CD4-positive, alpha-beta T cell treated with Interleukin-17A for 1 hour (primary cell): Measurements from ENCODE around the gene SPART.
"Not testable (repeated sequence)": the region's sequence is repeated elsewhere in the genome, so short reads cannot be mapped to it uniquely, and the experiment has no call there.

ENCODE experiments used
- DNase-seq: peaks from one replicate; pipeline ENCODE4 v3.0.0-alpha.2; 2020

Gene SPART

DNA sequence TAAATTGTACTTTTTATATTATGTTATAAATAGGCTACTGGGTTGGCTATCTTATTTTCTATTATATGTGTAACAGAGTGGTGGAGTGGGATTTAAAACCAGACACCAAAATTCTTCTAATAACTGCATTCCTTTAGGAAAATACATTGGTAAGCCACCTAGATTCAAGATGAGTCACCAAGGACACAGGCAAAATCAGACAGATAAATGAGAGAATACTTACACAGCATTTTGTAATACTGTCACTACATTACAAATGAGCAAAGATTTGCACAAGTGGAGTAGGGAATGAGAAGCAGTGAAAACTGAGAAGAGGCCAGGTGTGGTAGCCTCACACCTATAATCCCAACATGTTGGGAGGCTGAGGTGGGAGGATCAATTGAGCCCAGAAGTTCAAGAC lies 6.2 kb upstream of the SPART start:
- no peak for DNase-seq

- DNase-seq = no peak
Observed at GRCh38 chr13:36347531-36348210, 1.5 kb upstream of the SPART start.

DNA sequence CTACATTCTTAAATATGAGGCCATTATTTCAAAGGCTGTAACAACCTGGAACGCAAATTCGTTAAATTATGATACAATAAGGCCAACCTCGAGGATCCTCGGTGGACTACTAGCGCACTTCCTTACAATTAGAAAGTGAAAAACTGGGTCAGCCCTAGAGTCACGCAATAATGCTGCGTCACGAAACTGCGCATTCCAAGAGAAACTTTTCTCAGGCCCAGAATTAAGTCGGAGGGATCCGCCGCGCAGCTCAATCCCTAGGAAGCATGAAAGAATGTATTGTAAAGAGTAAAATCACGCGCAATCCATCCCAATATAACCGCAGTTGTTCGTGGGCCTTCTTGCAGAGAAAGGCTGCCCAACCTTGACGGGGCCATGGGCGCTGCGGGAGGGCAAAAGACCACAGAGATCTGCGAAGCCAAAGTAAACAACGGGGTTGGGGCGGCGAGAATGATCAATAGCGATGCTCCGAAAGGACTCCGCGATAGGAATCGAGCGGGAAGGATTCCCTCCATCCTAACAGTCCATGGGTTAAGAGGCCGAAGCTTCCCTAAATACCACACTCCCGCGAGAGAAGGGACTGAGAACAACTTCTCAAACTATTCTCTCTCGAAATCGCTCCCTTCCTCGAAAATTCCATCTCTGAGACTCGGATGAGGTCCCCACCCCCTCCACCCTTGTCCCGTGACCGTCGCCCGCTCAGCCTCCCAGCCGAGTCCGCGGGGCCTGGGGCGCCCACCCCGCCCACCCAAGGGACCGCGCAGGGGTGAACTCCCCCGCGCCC lies 564 bp downstream of the SPART start:
- DNase-seq = peak; percentile 69

DNA sequence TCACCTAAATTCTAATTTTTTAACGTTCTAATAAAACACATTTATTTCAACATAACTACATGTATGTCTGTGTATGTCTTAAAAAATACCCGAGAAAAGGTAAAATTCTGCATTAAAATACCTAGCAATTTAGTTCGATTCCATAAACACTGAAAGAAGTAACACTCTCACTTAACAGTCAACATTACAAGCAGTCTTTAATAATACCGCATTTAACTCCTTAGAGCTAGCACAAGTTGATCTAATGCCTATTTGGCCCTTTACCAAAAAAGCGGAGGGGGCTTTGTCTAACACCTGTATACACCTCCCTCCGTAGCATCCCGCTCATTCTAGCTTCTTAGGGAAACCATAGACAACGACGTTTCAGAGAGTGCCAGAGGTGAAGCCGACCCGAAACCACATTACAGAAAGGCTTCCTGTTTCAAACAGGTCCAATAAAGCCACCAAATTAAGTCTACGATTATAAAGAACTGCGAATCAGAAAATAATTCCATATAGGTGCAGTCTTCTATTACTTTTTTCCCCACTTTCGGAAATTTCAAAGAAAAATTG lies 1.2 kb downstream of the SPART start:
- DNase-seq = peak; percentile 53

DNA sequence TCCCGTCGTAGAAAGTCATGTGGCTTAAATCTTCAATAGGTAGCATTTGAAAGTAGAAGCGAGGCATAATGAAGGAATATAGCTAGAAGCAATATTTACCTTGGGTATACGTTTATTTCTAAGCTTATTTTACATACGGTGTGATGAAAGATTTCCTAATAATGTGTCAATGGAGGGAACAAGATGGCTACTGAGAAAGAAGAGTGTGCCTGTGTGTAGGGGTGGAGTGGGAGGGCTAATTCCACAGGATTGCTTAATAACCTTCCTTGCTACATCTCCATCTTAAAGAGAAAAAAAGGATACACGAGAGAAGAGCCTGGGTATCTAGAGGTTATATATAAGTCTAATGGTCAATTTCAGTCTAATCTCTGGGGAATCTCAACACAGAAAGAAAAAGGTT lies 2.0 kb downstream of the SPART start:
- DNase-seq = no peak

GRCh38 chr13:36343766-36344165 lies 2.4 kb downstream of the SPART start:
- DNase-seq = no peak

DNA sequence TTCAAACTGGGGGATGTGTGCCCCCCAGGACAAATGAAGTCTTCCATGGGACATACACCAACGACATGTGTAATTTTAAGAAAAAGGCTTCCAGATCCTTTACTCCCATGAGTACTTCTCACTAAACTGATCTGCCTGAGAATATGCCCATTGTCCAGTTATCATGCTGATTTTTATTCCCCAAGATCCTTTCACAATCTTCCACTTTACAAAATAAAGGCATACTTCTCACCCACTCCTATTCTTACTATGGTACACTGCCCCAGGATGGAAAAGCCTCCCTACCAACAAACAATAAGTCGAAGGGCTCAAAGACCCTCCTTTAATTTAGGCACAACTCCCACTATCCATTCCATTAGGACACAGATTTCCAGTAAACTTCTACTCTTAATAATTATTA lies 3.5 kb downstream of the SPART start:
- DNase-seq = no peak

DNA sequence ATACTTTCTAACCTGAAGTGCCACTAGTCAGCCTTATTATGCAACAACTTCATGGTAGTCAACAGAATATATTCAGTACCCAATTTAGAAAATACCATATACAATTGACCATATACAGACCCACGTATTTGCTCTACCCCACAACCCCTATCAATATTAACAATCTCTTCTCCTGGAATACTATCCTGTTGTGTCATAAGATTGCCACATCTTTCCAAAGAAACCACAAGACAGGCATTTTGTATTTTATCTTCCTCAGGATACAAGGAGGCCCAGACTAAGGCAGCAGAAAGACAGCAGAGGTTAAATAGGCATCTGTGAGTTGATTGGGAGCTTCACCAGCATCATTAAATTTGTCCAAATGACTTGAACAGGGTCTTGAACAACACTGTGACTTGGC lies 4.5 kb downstream of the SPART start:
- DNase-seq = no peak

DNA sequence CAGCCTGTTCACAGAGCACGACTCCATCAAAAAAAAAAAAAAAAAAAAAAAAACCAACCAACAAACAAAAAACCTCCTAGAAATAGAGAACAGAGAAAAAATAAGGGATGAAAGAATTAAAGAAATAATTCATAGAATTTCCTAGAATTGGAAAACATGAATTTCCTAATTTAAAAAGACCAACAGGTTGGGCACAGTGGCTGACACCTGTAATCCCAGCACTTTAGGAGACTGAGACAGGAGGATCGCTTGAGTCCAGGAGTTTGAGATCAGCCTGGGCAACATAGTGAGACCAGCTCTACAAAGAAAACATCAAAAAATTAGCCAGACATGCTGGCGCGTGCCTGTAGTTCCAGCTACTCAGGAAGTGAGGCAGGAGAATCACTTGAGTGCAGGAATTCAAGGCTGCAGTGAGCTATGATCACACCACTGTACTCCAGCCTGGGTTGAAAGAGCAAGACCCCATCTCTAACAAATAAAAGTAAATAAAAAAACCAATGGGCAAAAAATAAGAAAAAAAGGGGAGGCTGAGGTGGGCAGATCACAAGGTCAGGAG lies 6.5 kb downstream of the SPART start:
- DNase-seq = no peak

GRCh38 chr13:36337938-36338641 lies 8.1 kb downstream of the SPART start:
- DNase-seq = no peak

DNA sequence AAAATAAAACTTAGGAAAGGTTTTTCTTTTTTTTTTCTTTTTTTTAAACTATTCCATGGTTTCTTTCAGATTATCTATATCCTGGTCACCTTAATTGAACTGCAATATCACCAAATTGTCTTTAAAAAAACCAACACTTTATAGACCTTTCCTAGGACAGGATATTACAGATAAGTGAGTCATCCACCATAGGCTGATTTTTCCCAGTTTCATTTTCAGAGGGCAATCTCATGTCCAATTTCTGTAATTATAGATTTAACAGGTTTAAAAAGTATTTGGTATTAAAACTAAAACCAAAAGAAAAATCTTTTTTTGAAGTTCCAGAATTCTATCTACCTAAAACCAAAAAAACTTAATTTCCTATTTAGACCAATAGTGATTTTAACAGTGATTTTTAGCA lies 13.2 kb downstream of the SPART start:
- DNase-seq = no peak

DNA sequence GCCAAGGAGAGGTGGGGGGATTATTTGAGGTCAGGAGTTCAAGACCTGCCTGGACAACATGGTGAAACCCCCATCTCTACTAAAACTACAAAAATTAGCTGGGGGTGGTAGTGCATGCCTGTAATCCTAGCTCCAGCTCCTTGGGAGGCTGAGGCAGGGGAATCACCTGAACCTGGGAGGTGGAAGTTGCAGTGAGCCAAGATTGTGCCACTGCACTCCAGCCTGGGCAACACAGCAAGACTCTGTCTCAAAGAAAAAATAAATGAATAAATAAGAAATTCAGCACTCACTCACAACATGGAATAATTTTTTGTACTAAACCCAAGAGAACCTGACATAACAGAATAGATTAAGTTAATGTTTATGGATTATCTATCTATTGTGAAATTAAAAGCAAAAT lies 13.9 kb downstream of the SPART start:
- not testable (repeated sequence) for DNase-seq

- no peak for DNase-seq
Observed at GRCh38 chr13:36331280-36331679, 14.9 kb downstream of the SPART start.

DNA sequence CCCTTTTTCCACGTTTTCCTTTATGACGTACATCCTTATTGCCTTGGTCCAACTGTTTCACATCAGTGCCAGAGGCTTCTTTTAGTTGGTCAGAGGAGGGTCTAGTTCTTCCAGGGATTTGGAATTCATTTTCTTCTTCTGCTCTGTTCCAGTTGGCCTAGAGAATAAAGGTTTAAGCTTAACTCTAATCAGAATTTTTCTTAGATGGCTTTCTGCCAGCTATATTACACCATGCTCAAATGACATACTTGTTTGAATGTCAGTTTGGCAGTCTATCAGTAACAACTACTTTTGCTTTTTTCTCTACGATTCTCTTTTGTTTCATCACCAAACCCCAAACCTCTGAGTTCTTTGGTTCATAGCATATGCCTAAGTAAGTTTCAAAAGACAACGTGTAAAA lies 16.8 kb downstream of the SPART start:
- no peak for DNase-seq

DNA sequence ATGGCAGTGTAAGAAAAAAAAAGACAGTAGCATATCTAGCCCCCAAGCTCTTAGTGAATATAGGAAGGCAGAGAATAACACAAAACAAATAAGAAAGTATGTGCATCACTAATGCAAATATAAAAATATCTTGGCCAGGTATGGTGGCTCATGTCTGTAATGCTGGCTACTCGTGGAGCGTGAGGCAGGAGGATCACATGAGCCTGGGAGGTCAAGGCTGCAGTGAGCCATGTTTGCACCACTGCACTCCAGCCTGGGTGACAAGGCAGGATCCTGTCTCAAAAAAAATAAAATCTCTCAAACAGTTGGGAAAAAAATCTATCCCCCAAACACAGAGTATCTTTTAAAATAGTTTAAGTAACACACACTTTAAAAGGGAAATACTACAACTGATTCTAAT lies 17.4 kb downstream of the SPART start:
- DNase-seq = no peak

DNA sequence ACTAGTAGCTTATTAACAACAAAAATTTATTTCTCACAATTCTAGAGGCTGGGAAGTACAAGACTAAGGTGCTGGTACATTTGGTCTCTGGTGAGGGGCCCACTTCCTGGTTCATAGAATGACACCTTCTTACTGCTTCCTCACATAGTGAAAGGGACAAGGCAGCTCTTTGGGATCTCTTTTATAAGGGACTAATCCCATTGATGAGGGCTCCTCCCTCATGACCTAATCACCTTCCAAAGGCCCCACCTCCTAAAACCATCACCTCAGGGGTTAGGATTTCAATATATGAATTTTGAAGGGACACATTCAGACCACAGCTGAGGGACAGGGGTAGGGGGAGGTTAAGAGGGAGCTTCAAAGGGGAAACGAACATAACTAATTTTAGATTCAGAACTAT lies 20.3 kb downstream of the SPART start:
- no peak for DNase-seq

DNA sequence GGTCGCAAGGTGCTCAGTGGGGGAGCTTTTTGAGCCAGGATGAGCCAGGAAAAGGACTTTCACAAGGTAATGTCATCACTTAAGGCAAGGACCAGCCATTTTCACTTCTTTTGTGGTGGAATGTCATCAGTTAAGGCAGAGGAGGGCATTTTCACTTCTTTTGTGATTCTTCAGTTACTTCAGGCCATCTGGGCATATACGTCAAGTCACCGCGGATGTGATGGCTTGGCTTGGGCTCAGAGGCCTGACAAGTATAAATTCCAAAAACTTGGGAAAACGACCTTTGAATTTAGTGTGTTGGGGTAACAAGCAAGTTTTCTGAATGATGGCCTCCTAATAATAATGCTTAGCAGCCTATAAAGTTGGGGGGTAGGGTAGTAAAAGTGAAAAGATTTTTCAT lies 21.3 kb downstream of the SPART start:
- DNase-seq = not testable (repeated sequence)

DNA sequence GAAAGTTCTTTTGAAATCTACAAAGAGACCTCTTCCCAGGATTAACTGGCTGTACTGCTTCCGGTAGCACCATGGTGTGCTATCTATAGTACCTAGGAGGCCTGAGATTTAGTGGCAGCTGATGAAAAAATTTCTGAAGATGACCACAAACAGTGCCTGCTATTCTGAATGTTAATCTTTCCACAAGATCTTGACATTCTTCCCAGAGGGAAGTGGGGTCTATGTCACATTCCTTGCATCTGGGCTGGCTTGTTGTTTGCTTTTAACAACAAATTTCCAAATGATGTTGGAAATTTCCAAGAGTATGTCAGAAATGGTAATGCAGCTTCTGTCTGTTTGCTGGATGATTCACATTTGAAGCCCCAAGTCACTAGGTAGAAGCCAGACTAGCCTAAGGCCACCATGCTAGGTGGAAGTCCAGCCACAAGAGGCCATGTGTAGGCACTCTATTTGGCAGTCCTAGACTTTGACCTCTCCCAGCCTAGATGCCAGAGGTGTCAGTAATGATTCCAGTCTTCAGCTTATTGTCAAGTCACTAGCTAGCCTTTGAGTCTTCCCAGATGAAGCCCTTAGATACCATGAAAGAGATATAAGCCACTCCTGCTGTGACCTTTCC lies 22.1 kb downstream of the SPART start:
- no peak for DNase-seq

DNA sequence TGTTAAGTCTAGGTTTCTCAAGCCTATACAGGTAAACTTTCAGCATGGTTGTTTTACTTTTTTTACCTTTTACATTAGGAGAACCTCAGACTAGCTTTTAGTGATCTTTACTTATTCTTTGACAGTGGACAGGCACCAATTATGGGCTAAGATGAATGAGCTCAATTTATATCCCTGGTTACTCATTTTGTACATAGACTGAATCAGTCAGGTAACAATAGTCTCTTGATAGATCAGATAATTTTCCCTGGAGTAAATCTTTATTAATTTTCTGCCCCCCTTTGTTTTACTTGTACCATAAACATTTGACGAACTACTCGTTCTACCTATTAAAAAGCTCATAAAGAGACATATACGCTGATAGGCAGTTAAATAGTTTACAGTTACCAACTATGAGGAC lies 22.8 kb downstream of the SPART start:
- no peak for DNase-seq

- DNase-seq = not testable (repeated sequence)
Observed at GRCh38 chr13:36319793-36320192, 26.4 kb downstream of the SPART start.

- no peak for DNase-seq
Observed at GRCh38 chr13:36313047-36313969, 32.9 kb downstream of the SPART start.
